ENCODE results near the gene PRR33.

GRCh38 chr11:1919391-1920127 lies 27.9 kb upstream of the PRR33 start, which contains the start of gene TNNT3:
- TF ChIP-seq CTCF (IDR thresholded peaks at IDR 0.05) (no peak), POLR2A (IDR thresholded peaks at IDR 0.05) (no peak)
